ENCODE measurements around the gene KLF6.

Gene KLF6

DNA sequence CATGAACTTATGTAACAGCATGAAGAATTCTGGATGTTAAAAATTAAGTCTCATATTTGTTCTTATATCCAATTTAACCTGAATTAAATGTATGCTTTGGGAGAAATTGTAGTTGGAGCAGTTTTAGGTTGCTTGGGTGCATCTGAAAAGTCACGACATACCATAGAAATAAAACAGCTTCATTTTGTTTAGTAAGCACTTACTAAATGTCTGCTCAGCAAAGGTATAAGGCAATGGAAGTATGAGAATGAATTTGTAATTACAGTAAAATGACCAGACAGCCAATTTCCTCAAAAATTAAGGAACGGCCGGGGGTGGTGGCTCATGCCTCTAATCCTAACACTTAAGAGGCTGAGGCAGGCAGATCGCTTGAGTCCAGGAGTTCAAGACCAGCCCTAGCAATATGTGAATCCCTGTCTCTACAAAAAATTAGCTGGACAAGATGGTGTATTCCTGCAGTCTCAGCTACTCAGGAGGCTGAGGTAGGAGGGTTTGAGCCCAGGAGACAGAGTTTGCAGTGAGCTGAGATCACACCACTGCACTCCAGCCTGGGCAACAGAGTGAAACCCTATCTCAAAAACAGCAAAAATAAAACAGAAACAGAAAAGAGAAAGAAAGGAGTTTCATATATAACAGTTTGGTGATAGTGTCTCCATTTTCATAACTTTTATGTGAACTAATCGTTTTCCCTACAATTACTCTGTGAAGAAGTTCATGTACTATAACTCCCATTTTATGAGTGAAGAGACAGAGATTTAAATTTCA lies 47.2 kb upstream of the KLF6 start:
- Histone ChIP-seq H3K4me2 (ENCODE audit: low read length) (no peak overlapping the region), H3K27ac (ENCODE audit: low read depth, low read length) (no peak overlapping the region), H3K9me3 (ENCODE audit: control insufficient read depth, insufficient read depth, low read length) (no peaks in the 10 kb centered on the region), H3K79me2 (ENCODE audit: control insufficient read depth, low read length) (no peaks in the 10 kb centered on the region), H3K4me3 (ENCODE audit: low read length) (no peak overlapping the region), H3K9me2 (replicated peaks; ENCODE audit: control insufficient read depth, low read length) (no peaks in the 10 kb centered on the region), H3K36me3 (ENCODE audit: control insufficient read depth, low read length) (no peaks in the 10 kb centered on the region), H3K4me1 (ENCODE audit: control insufficient read depth, low read length) (peaks cover 14% of the 10 kb centered on the region), H3F3A (ENCODE audit: control insufficient read depth, insufficient read depth) (no peaks in the 10 kb centered on the region), H4K20me1 (ENCODE audit: control insufficient read depth, insufficient read depth, low read depth, low read length) (no peaks in the 10 kb centered on the region), H3K27me3 (ENCODE audit: control insufficient read depth, low read length) (no peaks in the 10 kb centered on the region; the same call in 1 of the 2 replicates)
- TF ChIP-seq CTCF (IDR thresholded peaks at IDR 0.05; ENCODE audit: low read depth, low read length, poor library complexity, severe bottlenecking) (no peak), EZH2phosphoT487 (IDR thresholded peaks at IDR 0.05; ENCODE audit: borderline replicate concordance, low read length) (no peak)

- Histone ChIP-seq H3K4me3 (ENCODE audit: low read length) (no peak overlapping the region), H3K9me2 (replicated peaks; ENCODE audit: control insufficient read depth, low read length) (no peaks in the 10 kb centered on the region), H3K27ac (ENCODE audit: low read depth, low read length) (no peak overlapping the region), H3K4me2 (ENCODE audit: low read length) (no peak overlapping the region), H3F3A (ENCODE audit: control insufficient read depth, insufficient read depth) (no peaks in the 10 kb centered on the region), H3K79me2 (ENCODE audit: control insufficient read depth, low read length) (no peaks in the 10 kb centered on the region), H3K27me3 (ENCODE audit: control insufficient read depth, low read length) (no peaks in the 10 kb centered on the region; the same call in 1 of the 2 replicates), H4K20me1 (ENCODE audit: control insufficient read depth, insufficient read depth, low read depth, low read length) (no peaks in the 10 kb centered on the region), H3K4me1 (ENCODE audit: control insufficient read depth, low read length) (peaks cover 14% of the 10 kb centered on the region), H3K36me3 (ENCODE audit: control insufficient read depth, low read length) (no peaks in the 10 kb centered on the region), H3K9me3 (ENCODE audit: control insufficient read depth, insufficient read depth, low read length) (no peaks in the 10 kb centered on the region)
- TF ChIP-seq CTCF (IDR thresholded peaks at IDR 0.05; ENCODE audit: low read depth, low read length, poor library complexity, severe bottlenecking), result no peak
- TF ChIP-seq EZH2phosphoT487 (IDR thresholded peaks at IDR 0.05; ENCODE audit: borderline replicate concordance, low read length), result no peak
Measured at GRCh38 chr10:3831608-3832007, 46.6 kb upstream of the KLF6 start.

GRCh38 chr10:3830946-3831345 lies 45.9 kb upstream of the KLF6 start:
- Histone ChIP-seq H3K79me2 (ENCODE audit: control insufficient read depth, low read length) (no peaks in the 10 kb centered on the region), H4K20me1 (ENCODE audit: control insufficient read depth, insufficient read depth, low read depth, low read length) (no peaks in the 10 kb centered on the region), H3K27me3 (ENCODE audit: control insufficient read depth, low read length) (no peaks in the 10 kb centered on the region; the same call in 1 of the 2 replicates), H3K9me3 (ENCODE audit: control insufficient read depth, insufficient read depth, low read length) (no peaks in the 10 kb centered on the region), H3K4me1 (ENCODE audit: control insufficient read depth, low read length) (peaks cover 14% of the 10 kb centered on the region), H3K36me3 (ENCODE audit: control insufficient read depth, low read length) (no peaks in the 10 kb centered on the region), H3K27ac (ENCODE audit: low read depth, low read length) (no peak overlapping the region), H3F3A (ENCODE audit: control insufficient read depth, insufficient read depth) (no peaks in the 10 kb centered on the region), H3K4me2 (ENCODE audit: low read length) (no peak overlapping the region), H3K4me3 (ENCODE audit: low read length) (no peak overlapping the region), H3K9me2 (replicated peaks; ENCODE audit: control insufficient read depth, low read length) (no peaks in the 10 kb centered on the region)
- TF ChIP-seq CTCF (IDR thresholded peaks at IDR 0.05; ENCODE audit: low read depth, low read length, poor library complexity, severe bottlenecking), result no peak
- no peak for TF ChIP-seq EZH2phosphoT487 (IDR thresholded peaks at IDR 0.05; ENCODE audit: borderline replicate concordance, low read length)

All from DOHH2 (cell line).